HG03342 (cell line): ENCODE data around the gene TTC28.
"Not testable (repeated sequence)": the region's sequence is repeated elsewhere in the genome, so short reads cannot be mapped to it uniquely, and the experiment has no call there.

ENCODE experiments used
- ATAC-seq: cut with Tn5 transposase; IDR thresholded peaks from one replicate; pipeline ENCODE4 v1.9.1; 2021; ENCODE audit warnings: mild to moderate bottlenecking, moderate library complexity; ENCODE audit not compliant: unreplicated experiment

TTC28 gene

GRCh38 chr22:28169314-28169713 lies 510.3 kb downstream of the TTC28 start:
- not testable (repeated sequence) for ATAC-seq

- no peak for ATAC-seq
Observed at GRCh38 chr22:28155808-28156207, 523.8 kb downstream of the TTC28 start.

- no peak for ATAC-seq
Observed at GRCh38 chr22:28154861-28155260, 524.8 kb downstream of the TTC28 start.

- ATAC-seq, result no peak
Observed at GRCh38 chr22:28151151-28151816, 528.4 kb downstream of the TTC28 start.

GRCh38 chr22:28148816-28149465 lies 530.7 kb downstream of the TTC28 start:
- no peak for ATAC-seq

- ATAC-seq, result no peak
Observed at GRCh38 chr22:28147401-28147800, 532.2 kb downstream of the TTC28 start.

GRCh38 chr22:28146401-28147314 lies 533.0 kb downstream of the TTC28 start:
- no peak for ATAC-seq

GRCh38 chr22:28143961-28144745 lies 535.5 kb downstream of the TTC28 start:
- no peak for ATAC-seq

GRCh38 chr22:28143241-28143865 lies 536.3 kb downstream of the TTC28 start:
- no peak for ATAC-seq

- ATAC-seq, result no peak
Observed at GRCh38 chr22:28142361-28142961, 537.2 kb downstream of the TTC28 start.

GRCh38 chr22:28141614-28142013 lies 538.0 kb downstream of the TTC28 start:
- no peak for ATAC-seq

GRCh38 chr22:28139961-28140360 lies 539.7 kb downstream of the TTC28 start:
- ATAC-seq, result no peak

- no peak for ATAC-seq
Observed at GRCh38 chr22:28139516-28139915, 540.1 kb downstream of the TTC28 start.

- ATAC-seq, result no peak
Observed at GRCh38 chr22:28137036-28137435, 542.6 kb downstream of the TTC28 start.

- ATAC-seq, result no peak
Observed at GRCh38 chr22:28132466-28132865, 547.2 kb downstream of the TTC28 start.

- ATAC-seq, result no peak
Observed at GRCh38 chr22:28129319-28129962, 550.2 kb downstream of the TTC28 start.

GRCh38 chr22:28128827-28129226 lies 550.8 kb downstream of the TTC28 start:
- no peak for ATAC-seq

GRCh38 chr22:28125799-28126198 lies 553.8 kb downstream of the TTC28 start:
- ATAC-seq, result no peak

- ATAC-seq, result no peak
Observed at GRCh38 chr22:28123989-28124766, 555.5 kb downstream of the TTC28 start.
